Measurements from ENCODE around the gene EVPL. TPM values are rescaled to one million over a fixed set of nuclear protein-coding genes. Genes with fewer than 3 reads are reported as not detected.
A peak's percentile ranks its signal among the peaks of the same experiment; 100 is the strongest.

The EVPL gene
- total RNA-seq, 1 experiment from 2014 or later = 1.3 TPM

DNA sequence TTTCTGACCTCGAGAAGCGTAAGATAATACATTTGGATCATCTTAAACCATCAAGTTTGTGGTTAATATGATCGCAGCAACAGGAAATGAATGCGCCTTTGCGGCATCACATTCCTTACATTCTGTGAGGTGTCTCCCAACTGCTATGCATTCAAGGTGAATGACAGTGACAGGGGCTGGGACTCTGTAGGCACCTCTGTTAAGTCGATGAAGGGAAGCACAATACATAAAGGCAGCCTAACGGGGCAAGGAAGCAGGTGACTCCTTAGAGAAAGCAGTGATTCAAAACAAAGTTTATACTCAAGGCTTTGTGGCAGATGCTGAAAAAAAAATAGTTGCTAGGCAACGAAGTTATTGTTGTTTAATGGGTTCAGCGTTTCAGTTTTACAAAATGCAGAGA is 21.6 kb upstream of the EVPL start:
- H3K4me3 Mint-ChIP-seq = no peak overlapping the region
- DNase-seq (ENCODE audit: low spot score) (no peak), ATAC-seq (peak; percentile 56)
- H3K27me3 Mint-ChIP-seq (ENCODE audit: low read depth) = no peaks in the 10 kb centered on the region
- TF ChIP-seq, protein P1, sequence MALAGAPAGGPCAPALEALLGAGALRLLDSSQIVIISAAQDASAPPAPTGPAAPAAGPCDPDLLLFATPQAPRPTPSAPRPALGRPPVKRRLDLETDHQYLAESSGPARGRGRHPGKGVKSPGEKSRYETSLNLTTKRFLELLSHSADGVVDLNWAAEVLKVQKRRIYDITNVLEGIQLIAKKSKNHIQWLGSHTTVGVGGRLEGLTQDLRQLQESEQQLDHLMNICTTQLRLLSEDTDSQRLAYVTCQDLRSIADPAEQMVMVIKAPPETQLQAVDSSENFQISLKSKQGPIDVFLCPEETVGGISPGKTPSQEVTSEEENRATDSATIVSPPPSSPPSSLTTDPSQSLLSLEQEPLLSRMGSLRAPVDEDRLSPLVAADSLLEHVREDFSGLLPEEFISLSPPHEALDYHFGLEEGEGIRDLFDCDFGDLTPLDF (CRISPR knock-in tag; IDR thresholded peaks at IDR 0.05) = no peak
- POLR2A ChIA-PET = no interaction called here
- H3K36me3 Mint-ChIP-seq = peaks cover 68% of the 10 kb centered on the region
- CTCF ChIA-PET = interaction anchor here (0.9 to 3.3 kb wide), 3 partner anchors 35 to 58 kb away, joined by 3 to 17 read pairs (median 3); no protein-coding TSS in a partner anchor
- no peak overlapping the region for H3K27ac Mint-ChIP-seq
- peaks cover 4% of the 10 kb centered on the region for H3K4me1 Mint-ChIP-seq
- H3K9me3 Mint-ChIP-seq = no peaks in the 10 kb centered on the region

DNA sequence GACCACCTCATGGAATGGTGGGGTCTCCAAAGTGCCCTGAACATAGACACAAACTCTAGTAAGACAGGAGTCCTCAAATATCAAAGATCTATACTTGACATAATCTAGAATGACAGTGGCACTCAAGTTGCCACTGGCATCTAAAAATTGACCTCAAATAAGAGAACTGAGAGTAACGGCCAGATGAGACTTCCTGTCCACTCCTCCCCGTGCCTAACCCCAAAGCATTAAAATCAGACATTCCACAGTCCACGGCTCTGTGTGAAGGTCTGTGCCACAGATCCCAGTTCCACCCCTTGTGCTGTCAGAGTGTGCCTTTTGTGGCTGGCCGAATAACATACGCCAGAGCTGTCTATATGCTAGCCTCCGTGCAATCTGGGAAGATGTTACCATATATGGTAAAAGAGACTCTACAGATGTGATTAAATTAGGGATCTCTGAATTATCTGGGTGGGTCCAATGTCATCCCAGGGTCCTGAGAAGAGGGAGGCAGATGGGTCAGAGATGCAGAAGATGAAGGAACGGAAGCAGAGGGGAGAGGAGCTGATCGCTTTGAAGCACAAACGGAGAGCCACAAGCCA is 21.0 kb upstream of the EVPL start:
- CTCF ChIA-PET = interaction anchor here (1.0 to 3.3 kb wide), 2 partner anchors 34 to 58 kb away, joined by 3 to 17 read pairs; no protein-coding TSS in a partner anchor
- no peaks in the 10 kb centered on the region for H3K9me3 Mint-ChIP-seq
- POLR2A ChIA-PET = no interaction called here

More for the DNA sequence above, 21.0 kb upstream of the EVPL start:
- no peak for TF ChIP-seq MXD4 (CRISPR knock-in tag; IDR thresholded peaks at IDR 0.05; ENCODE audit: borderline replicate concordance)
- no peak for TF ChIP-seq FOXP1 (CRISPR knock-in tag; IDR thresholded peaks at IDR 0.05; ENCODE audit: borderline replicate concordance)
- TF ChIP-seq, protein P2, sequence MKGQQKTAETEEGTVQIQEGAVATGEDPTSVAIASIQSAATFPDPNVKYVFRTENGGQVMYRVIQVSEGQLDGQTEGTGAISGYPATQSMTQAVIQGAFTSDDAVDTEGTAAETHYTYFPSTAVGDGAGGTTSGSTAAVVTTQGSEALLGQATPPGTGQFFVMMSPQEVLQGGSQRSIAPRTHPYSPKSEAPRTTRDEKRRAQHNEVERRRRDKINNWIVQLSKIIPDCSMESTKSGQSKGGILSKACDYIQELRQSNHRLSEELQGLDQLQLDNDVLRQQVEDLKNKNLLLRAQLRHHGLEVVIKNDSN (CRISPR knock-in tag; IDR thresholded peaks at IDR 0.05) = no peak
- TF ChIP-seq, protein P3, sequence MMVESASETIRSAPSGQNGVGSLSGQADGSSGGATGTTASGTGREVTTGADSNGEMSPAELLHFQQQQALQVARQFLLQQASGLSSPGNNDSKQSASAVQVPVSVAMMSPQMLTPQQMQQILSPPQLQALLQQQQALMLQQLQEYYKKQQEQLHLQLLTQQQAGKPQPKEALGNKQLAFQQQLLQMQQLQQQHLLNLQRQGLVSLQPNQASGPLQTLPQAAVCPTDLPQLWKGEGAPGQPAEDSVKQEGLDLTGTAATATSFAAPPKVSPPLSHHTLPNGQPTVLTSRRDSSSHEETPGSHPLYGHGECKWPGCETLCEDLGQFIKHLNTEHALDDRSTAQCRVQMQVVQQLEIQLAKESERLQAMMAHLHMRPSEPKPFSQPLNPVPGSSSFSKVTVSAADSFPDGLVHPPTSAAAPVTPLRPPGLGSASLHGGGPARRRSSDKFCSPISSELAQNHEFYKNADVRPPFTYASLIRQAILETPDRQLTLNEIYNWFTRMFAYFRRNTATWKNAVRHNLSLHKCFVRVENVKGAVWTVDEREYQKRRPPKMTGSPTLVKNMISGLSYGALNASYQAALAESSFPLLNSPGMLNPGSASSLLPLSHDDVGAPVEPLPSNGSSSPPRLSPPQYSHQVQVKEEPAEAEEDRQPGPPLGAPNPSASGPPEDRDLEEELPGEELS (CRISPR knock-in tag; IDR thresholded peaks at IDR 0.05) = no peak
- no peak for TF ChIP-seq NR2C2 (CRISPR knock-in tag; IDR thresholded peaks at IDR 0.05)
- TF ChIP-seq, protein P4, sequence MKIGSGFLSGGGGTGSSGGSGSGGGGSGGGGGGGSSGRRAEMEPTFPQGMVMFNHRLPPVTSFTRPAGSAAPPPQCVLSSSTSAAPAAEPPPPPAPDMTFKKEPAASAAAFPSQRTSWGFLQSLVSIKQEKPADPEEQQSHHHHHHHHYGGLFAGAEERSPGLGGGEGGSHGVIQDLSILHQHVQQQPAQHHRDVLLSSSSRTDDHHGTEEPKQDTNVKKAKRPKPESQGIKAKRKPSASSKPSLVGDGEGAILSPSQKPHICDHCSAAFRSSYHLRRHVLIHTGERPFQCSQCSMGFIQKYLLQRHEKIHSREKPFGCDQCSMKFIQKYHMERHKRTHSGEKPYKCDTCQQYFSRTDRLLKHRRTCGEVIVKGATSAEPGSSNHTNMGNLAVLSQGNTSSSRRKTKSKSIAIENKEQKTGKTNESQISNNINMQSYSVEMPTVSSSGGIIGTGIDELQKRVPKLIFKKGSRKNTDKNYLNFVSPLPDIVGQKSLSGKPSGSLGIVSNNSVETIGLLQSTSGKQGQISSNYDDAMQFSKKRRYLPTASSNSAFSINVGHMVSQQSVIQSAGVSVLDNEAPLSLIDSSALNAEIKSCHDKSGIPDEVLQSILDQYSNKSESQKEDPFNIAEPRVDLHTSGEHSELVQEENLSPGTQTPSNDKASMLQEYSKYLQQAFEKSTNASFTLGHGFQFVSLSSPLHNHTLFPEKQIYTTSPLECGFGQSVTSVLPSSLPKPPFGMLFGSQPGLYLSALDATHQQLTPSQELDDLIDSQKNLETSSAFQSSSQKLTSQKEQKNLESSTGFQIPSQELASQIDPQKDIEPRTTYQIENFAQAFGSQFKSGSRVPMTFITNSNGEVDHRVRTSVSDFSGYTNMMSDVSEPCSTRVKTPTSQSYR (CRISPR knock-in tag; IDR thresholded peaks at IDR 0.05) = no peak
- TF ChIP-seq, protein P5, sequence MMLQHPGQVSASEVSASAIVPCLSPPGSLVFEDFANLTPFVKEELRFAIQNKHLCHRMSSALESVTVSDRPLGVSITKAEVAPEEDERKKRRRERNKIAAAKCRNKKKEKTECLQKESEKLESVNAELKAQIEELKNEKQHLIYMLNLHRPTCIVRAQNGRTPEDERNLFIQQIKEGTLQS (CRISPR knock-in tag; conservative IDR thresholded peaks at IDR 0.05) = no peak
- no peak for TF ChIP-seq SOX15 (CRISPR knock-in tag; IDR thresholded peaks at IDR 0.05)
- no peak for TF ChIP-seq GTF2I (CRISPR knock-in tag; conservative IDR thresholded peaks at IDR 0.05)
- TF ChIP-seq, protein P6, sequence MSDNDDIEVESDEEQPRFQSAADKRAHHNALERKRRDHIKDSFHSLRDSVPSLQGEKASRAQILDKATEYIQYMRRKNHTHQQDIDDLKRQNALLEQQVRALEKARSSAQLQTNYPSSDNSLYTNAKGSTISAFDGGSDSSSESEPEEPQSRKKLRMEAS (CRISPR knock-in tag; IDR thresholded peaks at IDR 0.05) = no peak
- no peak for TF ChIP-seq ZNF121 (CRISPR knock-in tag; IDR thresholded peaks at IDR 0.05)
- TF ChIP-seq, protein P7, sequence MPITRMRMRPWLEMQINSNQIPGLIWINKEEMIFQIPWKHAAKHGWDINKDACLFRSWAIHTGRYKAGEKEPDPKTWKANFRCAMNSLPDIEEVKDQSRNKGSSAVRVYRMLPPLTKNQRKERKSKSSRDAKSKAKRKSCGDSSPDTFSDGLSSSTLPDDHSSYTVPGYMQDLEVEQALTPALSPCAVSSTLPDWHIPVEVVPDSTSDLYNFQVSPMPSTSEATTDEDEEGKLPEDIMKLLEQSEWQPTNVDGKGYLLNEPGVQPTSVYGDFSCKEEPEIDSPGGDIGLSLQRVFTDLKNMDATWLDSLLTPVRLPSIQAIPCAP (CRISPR knock-in tag; IDR thresholded peaks at IDR 0.05) = no peak
- TF ChIP-seq NFATC4 (CRISPR knock-in tag; IDR thresholded peaks at IDR 0.05) = no peak
- no peak for TF ChIP-seq NR3C1 (CRISPR knock-in tag; conservative IDR thresholded peaks at IDR 0.05; ENCODE audit: low read depth)
- TF ChIP-seq, protein P1 (CRISPR knock-in tag; IDR thresholded peaks at IDR 0.05) = no peak
- TF ChIP-seq, protein P8, sequence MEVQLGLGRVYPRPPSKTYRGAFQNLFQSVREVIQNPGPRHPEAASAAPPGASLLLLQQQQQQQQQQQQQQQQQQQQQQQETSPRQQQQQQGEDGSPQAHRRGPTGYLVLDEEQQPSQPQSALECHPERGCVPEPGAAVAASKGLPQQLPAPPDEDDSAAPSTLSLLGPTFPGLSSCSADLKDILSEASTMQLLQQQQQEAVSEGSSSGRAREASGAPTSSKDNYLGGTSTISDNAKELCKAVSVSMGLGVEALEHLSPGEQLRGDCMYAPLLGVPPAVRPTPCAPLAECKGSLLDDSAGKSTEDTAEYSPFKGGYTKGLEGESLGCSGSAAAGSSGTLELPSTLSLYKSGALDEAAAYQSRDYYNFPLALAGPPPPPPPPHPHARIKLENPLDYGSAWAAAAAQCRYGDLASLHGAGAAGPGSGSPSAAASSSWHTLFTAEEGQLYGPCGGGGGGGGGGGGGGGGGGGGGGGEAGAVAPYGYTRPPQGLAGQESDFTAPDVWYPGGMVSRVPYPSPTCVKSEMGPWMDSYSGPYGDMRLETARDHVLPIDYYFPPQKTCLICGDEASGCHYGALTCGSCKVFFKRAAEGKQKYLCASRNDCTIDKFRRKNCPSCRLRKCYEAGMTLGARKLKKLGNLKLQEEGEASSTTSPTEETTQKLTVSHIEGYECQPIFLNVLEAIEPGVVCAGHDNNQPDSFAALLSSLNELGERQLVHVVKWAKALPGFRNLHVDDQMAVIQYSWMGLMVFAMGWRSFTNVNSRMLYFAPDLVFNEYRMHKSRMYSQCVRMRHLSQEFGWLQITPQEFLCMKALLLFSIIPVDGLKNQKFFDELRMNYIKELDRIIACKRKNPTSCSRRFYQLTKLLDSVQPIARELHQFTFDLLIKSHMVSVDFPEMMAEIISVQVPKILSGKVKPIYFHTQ (CRISPR knock-in tag; IDR thresholded peaks at IDR 0.05) = no peak
- TF ChIP-seq JAZF1 (CRISPR knock-in tag; IDR thresholded peaks at IDR 0.05) = no peak
- TF ChIP-seq ETV6 (CRISPR knock-in tag; IDR thresholded peaks at IDR 0.05) = no peak
- no peak for TF ChIP-seq SMAD3 (CRISPR knock-in tag; IDR thresholded peaks at IDR 0.05; ENCODE audit: borderline replicate concordance)
- TF ChIP-seq HMGA2 (CRISPR knock-in tag; IDR thresholded peaks at IDR 0.05) = no peak
- no peak overlapping the region for H3K4me3 Mint-ChIP-seq
- H3K36me3 Mint-ChIP-seq = peaks cover 68% of the 10 kb centered on the region
- H3K4me1 Mint-ChIP-seq = peaks cover 4% of the 10 kb centered on the region
- ATAC-seq = no peak
- H3K27me3 Mint-ChIP-seq (ENCODE audit: low read depth) = no peaks in the 10 kb centered on the region
- H3K27ac Mint-ChIP-seq = peak overlapping the region; percentile 52
- no peak for DNase-seq (ENCODE audit: low spot score)

Data from WTC11 (cell line).